WI38 (cell line): ENCODE measurements around the gene ARMC3.
A peak's percentile ranks its signal among the peaks of the same experiment; 100 is the strongest.

ENCODE experiments used
- H3K4me3 ChIP-seq: 2 replicates; pipeline ENCODE4 v1.5.1; 2011; ENCODE audit warnings: low read depth, mild to moderate bottlenecking, control low read depth, low read length
- CTCF ChIP-seq: IDR thresholded peaks from 2 replicates; pipeline ENCODE4 v1.5.1; 2012; ENCODE audit warnings: low read depth, mild to moderate bottlenecking, control low read depth, low read length

The ARMC3 gene

DNA sequence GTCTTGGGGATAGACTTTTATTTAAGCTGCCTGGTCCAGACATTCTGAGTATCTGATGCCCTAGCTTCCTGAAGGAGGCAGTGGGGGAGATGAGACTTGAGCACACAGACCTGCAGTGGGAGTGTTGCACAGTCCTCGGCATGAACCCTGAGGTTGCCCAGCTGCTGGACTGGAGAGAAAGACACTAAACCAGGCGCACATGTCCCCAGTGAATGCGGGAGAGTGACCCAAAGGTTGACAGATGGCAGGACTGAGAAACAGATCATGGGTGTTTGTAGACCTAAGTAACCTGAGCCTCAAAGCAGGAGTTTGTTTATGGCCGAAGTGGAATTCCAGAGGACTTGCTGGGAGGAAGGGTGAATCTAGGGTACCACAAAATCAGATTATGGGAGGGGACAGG, 151.8 kb downstream of the ARMC3 start:
- TF ChIP-seq CTCF, result no peak
- H3K4me3 ChIP-seq, result no peak overlapping the region

- no peak overlapping the region for H3K4me3 ChIP-seq
- no peak for TF ChIP-seq CTCF
These were observed 152.4 kb downstream of the ARMC3 start for GRCh38 chr10:23080262-23080661.

GRCh38 chr10:23081221-23081750, 153.4 kb downstream of the ARMC3 start:
- no peak overlapping the region for H3K4me3 ChIP-seq
- TF ChIP-seq CTCF, result no peak

GRCh38 chr10:23081891-23082290, 154.0 kb downstream of the ARMC3 start:
- H3K4me3 ChIP-seq, result no peak overlapping the region
- TF ChIP-seq CTCF, result peak; percentile 13; the same call in 1 of the 2 replicates
